ENCODE results near the gene ELMOD1. TPM values are rescaled to one million over a fixed set of nuclear protein-coding genes. Genes with fewer than 3 reads are reported as not detected.
A peak's percentile ranks its signal among the peaks of the same experiment; 100 is the strongest.

Gene ELMOD1
- total RNA-seq, 1 donor: 0.43 TPM

- TF ChIP-seq CTCF (IDR thresholded peaks at IDR 0.05; ENCODE audit: insufficient read depth, low read depth, low read length): no peak
- DNase-seq (ENCODE audit: low read depth): no peak
- no peak overlapping the region for H3K4me3 ChIP-seq (ENCODE audit: low read depth, low read length)
Observed at GRCh38 chr11:107594736-107595135, 3.8 kb downstream of the ELMOD1 start.

- peak; percentile 18 for DNase-seq (ENCODE audit: low read depth)
- TF ChIP-seq CTCF (IDR thresholded peaks at IDR 0.05; ENCODE audit: insufficient read depth, low read depth, low read length): peak; percentile 60
Observed at GRCh38 chr11:107598225-107599139, 7.5 kb downstream of the ELMOD1 start.

GRCh38 chr11:107605061-107606006, 14.4 kb downstream of the ELMOD1 start:
- DNase-seq (ENCODE audit: low read depth): no peak
- peak; percentile 15 for TF ChIP-seq CTCF (IDR thresholded peaks at IDR 0.05; ENCODE audit: insufficient read depth, low read depth, low read length)
- no peak overlapping the region for H3K4me3 ChIP-seq (ENCODE audit: low read depth, low read length)

More at GRCh38 chr11:107598225-107599139, 7.5 kb downstream of the ELMOD1 start:
- H3K4me3 ChIP-seq (ENCODE audit: low read depth, low read length): no peak overlapping the region

- DNase-seq (ENCODE audit: low read depth): no peak
- TF ChIP-seq CTCF (IDR thresholded peaks at IDR 0.05; ENCODE audit: insufficient read depth, low read depth, low read length): peak; percentile 24
- no peak overlapping the region for H3K4me3 ChIP-seq (ENCODE audit: low read depth, low read length)
Observed at GRCh38 chr11:107606141-107606540, 15.2 kb downstream of the ELMOD1 start.

GRCh38 chr11:107608809-107609208, 17.9 kb downstream of the ELMOD1 start:
- no peak overlapping the region for H3K4me3 ChIP-seq (ENCODE audit: low read depth, low read length)
- TF ChIP-seq CTCF (IDR thresholded peaks at IDR 0.05; ENCODE audit: insufficient read depth, low read depth, low read length): no peak
- DNase-seq (ENCODE audit: low read depth): no peak

- H3K4me3 ChIP-seq (ENCODE audit: low read depth, low read length): no peak overlapping the region
- no peak for DNase-seq (ENCODE audit: low read depth)
- no peak for TF ChIP-seq CTCF (IDR thresholded peaks at IDR 0.05; ENCODE audit: insufficient read depth, low read depth, low read length)
Observed at GRCh38 chr11:107609400-107610218, 18.7 kb downstream of the ELMOD1 start.
